ENCODE data around the gene PRDM16. TPM values are rescaled to one million over a fixed set of nuclear protein-coding genes. Genes with fewer than 3 reads are reported as not detected.

PRDM16 gene
- total RNA-seq, 1 experiment from 2014 or later, result 0.04 TPM

DNA sequence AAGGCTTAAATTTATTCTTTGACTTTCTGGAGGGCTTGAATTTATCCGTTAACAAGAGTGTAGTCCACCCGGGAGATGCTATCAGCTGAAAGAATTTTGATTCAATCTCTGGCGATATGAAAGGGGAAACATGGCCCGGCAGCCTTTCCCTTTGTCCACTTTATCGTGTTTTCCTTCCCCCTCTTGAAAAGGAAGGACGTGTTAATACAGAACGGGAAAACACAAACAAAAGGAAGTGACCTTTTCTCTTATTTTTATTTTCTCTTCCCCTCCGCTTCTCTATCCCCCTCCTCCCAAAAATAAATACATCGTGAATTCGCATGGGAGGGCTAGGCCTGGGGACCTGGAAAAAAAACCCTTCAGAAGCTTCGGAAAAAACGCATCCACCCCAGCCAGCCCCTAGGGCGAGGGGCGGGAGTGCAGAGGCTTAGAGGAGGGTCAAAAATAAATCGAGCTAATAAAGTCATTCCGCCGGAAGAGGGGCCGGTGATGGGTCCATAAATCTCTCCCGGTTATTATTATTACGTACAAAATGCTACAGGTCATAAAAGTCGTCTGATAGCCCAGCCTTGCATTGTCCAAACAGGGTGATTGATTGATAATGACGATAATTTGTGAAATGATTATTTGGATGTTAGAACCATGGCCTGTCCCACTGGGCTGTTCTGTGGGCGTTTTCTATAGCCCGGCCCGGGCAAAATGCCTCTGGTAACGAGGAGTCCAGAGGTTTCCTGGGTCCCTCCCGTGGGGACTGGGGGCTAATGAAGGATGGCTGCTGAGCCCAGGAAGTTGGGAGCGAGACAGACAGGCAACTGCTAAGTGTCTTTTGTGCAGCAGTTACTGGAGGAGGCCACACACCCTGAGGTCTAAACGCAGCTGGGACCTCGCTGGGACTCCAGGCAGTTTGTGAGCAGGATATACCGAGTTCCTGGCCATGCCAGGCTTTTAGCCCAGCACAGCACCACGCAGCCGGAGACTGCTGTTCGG lies 179.4 kb downstream of the PRDM16 start:
- no TSS peak for BruUV-seq (replicated peaks)
- no peak for DNase-seq
- Histone ChIP-seq H3K4me1 (ENCODE audit: insufficient read depth, low read length) (0 out of 2 replicates have a peak, but pooled peaks cover 5% of the 10 kb centered on the region), H3K9ac (ENCODE audit: low read length) (no peak overlapping the region), H3K9me3 (ENCODE audit: low read length) (no peaks in the 10 kb centered on the region), H3K27me3 (ENCODE audit: low read length) (peaks cover 93% of the 10 kb centered on the region), H3K9me2 (replicated peaks; ENCODE audit: low read length) (no peaks in the 10 kb centered on the region), H3K79me2 (ENCODE audit: low read length) (no peaks in the 10 kb centered on the region), H4K20me1 (ENCODE audit: low read length) (no peaks in the 10 kb centered on the region), H3K4me3 (ENCODE audit: low read length) (no peak overlapping the region), H2AFZ (ENCODE audit: low read length) (no peak overlapping the region), H3K36me3 (ENCODE audit: low read depth, low read length) (no peaks in the 10 kb centered on the region), H3K27ac (ENCODE audit: low read length) (no peak overlapping the region), H3K4me2 (ENCODE audit: low read length) (no peak overlapping the region), H3F3A (ENCODE audit: low read length, unreplicated experiment) (no peaks in the 10 kb centered on the region)
- CTCF ChIA-PET, result no interaction called here
- POLR2A ChIA-PET (ENCODE audit: unreplicated experiment), result no interaction called here
- intact Hi-C loops (cut with micrococcal nuclease), result no loop called here
- no peak for TF ChIP-seq EZH2 (IDR thresholded peaks at IDR 0.05; ENCODE audit: low read length, unreplicated experiment)
- no peak for TF ChIP-seq EZH2phosphoT487 (IDR thresholded peaks at IDR 0.05; ENCODE audit: borderline replicate concordance, low read length)
- TF ChIP-seq, protein P1, sequence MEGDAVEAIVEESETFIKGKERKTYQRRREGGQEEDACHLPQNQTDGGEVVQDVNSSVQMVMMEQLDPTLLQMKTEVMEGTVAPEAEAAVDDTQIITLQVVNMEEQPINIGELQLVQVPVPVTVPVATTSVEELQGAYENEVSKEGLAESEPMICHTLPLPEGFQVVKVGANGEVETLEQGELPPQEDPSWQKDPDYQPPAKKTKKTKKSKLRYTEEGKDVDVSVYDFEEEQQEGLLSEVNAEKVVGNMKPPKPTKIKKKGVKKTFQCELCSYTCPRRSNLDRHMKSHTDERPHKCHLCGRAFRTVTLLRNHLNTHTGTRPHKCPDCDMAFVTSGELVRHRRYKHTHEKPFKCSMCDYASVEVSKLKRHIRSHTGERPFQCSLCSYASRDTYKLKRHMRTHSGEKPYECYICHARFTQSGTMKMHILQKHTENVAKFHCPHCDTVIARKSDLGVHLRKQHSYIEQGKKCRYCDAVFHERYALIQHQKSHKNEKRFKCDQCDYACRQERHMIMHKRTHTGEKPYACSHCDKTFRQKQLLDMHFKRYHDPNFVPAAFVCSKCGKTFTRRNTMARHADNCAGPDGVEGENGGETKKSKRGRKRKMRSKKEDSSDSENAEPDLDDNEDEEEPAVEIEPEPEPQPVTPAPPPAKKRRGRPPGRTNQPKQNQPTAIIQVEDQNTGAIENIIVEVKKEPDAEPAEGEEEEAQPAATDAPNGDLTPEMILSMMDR (conservative IDR thresholded peaks at IDR 0.05; ENCODE audit: low read depth, low read length), result no peak
- ATAC-seq, result no peak

DNA sequence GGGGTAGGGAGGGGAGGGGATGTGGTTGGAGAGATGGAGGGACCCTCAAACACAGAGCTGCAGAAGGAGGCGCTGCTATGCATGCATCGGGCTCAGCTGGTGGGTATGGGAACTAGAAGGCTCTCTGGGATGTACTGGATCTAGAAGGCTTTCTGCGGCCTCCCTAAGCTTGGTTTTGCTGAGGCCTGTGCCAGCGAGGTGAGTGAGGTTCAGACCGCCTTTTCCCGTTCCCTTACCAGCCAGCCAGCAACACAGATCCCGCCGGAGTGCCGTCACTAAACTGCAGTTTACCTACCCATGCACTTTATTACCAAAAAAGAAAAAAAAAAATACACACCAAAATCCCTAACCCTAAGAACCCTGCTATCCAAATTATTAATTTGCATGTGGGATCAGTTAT lies 180.2 kb downstream of the PRDM16 start:
- Histone ChIP-seq H3K4me3 (ENCODE audit: low read length) (no peak overlapping the region), H3K9me3 (ENCODE audit: low read length) (no peaks in the 10 kb centered on the region), H3K79me2 (ENCODE audit: low read length) (no peaks in the 10 kb centered on the region), H2AFZ (ENCODE audit: low read length) (no peak overlapping the region), H3K4me1 (ENCODE audit: insufficient read depth, low read length) (0 out of 2 replicates have a peak, but pooled peaks cover 5% of the 10 kb centered on the region), H3F3A (ENCODE audit: low read length, unreplicated experiment) (no peaks in the 10 kb centered on the region), H3K27ac (ENCODE audit: low read length) (no peak overlapping the region), H4K20me1 (ENCODE audit: low read length) (no peaks in the 10 kb centered on the region), H3K27me3 (ENCODE audit: low read length) (peaks cover 85% of the 10 kb centered on the region), H3K9me2 (replicated peaks; ENCODE audit: low read length) (no peaks in the 10 kb centered on the region), H3K4me2 (ENCODE audit: low read length) (no peak overlapping the region), H3K36me3 (ENCODE audit: low read depth, low read length) (no peaks in the 10 kb centered on the region), H3K9ac (ENCODE audit: low read length) (no peak overlapping the region)
- no peak for ATAC-seq
- BruUV-seq (replicated peaks), result no TSS peak
- intact Hi-C loops (cut with micrococcal nuclease), result no loop called here
- no peak for DNase-seq
- POLR2A ChIA-PET (ENCODE audit: unreplicated experiment), result no interaction called here
- TF ChIP-seq EZH2phosphoT487 (IDR thresholded peaks at IDR 0.05; ENCODE audit: borderline replicate concordance, low read length), result no peak
- CTCF ChIA-PET, result no interaction called here

DNA sequence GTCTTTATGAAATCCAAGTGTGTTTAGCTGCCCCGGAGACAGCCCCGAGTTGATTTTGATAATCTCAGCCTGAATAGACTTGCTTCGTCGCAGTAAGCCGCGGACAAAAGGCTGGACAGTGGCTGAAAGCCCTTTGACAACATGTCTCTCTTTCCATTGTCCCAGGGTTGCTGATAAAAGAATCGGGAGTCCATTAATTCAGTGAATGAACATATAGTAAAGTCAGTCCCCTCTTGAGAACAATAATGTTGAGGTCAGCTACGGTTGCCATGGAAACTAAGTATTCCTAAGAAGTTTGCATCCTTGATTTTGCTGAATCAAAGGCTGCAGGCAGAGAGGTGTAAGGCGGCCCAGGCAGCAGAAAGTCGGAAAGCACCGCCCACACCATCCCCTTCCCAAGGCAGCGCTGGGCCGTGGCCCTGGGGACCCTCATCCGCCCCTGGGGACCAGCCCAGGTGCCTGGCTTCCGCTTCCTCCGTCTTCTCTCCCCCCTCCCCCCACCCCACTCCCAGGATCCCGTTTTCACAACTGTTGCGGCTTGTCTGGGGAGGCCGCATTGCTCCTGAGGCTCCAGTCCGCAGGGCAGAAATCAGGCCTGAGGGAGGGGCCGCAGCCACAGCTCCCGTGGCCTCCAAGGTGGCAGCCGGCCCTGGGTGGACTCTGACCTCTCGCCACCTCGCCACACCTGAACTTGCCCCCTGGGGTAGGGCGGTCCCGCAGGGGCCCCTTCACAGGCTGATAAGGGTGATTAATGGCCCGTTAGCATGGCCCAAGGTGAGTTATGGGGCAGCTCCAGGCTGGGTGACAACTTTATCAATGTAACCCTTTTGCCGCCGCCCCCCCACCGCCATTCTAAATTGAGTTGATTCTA lies 180.9 kb downstream of the PRDM16 start:
- Histone ChIP-seq H3K27ac (ENCODE audit: low read length) (no peak overlapping the region), H3K9me3 (ENCODE audit: low read length) (no peaks in the 10 kb centered on the region), H4K20me1 (ENCODE audit: low read length) (no peaks in the 10 kb centered on the region), H2AFZ (ENCODE audit: low read length) (no peak overlapping the region), H3K4me3 (ENCODE audit: low read length) (no peak overlapping the region), H3K9me2 (replicated peaks; ENCODE audit: low read length) (no peaks in the 10 kb centered on the region), H3K9ac (ENCODE audit: low read length) (no peak overlapping the region), H3K79me2 (ENCODE audit: low read length) (no peaks in the 10 kb centered on the region), H3K4me2 (ENCODE audit: low read length) (no peak overlapping the region), H3F3A (ENCODE audit: low read length, unreplicated experiment) (no peaks in the 10 kb centered on the region), H3K27me3 (ENCODE audit: low read length) (peaks cover 79% of the 10 kb centered on the region), H3K36me3 (ENCODE audit: low read depth, low read length) (no peaks in the 10 kb centered on the region), H3K4me1 (ENCODE audit: insufficient read depth, low read length) (0 out of 2 replicates have a peak, but pooled peaks cover 5% of the 10 kb centered on the region)
- CTCF ChIA-PET, result no interaction called here
- DNase-seq, result no peak
- no peak for ATAC-seq
- BruUV-seq (replicated peaks), result no TSS peak
- POLR2A ChIA-PET (ENCODE audit: unreplicated experiment), result no interaction called here
- intact Hi-C loops (cut with micrococcal nuclease), result no loop called here
- TF ChIP-seq EZH2 (IDR thresholded peaks at IDR 0.05; ENCODE audit: low read length, unreplicated experiment) (no peak), EZH2phosphoT487 (IDR thresholded peaks at IDR 0.05; ENCODE audit: borderline replicate concordance, low read length) (no peak)
- TF ChIP-seq, protein P1 (conservative IDR thresholded peaks at IDR 0.05; ENCODE audit: low read depth, low read length), result no peak
